Stimulated activated CD8-positive, alpha-beta memory T cell treated with anti-CD3 and anti-CD28 coated beads, Interleukin-7, amount 100 ng/mL, for 4 hours (primary cell): ENCODE results near the gene HMG20B.
A peak's percentile ranks its signal among the peaks of the same experiment; 100 is the strongest.

Experiments
- DNase-seq, 2 donors: peaks; one replicate each; pipeline ENCODE4 v3.0.0-alpha.2; 2020; ENCODE audit warnings: low read depth in 2 of 2

HMG20B gene

DNA sequence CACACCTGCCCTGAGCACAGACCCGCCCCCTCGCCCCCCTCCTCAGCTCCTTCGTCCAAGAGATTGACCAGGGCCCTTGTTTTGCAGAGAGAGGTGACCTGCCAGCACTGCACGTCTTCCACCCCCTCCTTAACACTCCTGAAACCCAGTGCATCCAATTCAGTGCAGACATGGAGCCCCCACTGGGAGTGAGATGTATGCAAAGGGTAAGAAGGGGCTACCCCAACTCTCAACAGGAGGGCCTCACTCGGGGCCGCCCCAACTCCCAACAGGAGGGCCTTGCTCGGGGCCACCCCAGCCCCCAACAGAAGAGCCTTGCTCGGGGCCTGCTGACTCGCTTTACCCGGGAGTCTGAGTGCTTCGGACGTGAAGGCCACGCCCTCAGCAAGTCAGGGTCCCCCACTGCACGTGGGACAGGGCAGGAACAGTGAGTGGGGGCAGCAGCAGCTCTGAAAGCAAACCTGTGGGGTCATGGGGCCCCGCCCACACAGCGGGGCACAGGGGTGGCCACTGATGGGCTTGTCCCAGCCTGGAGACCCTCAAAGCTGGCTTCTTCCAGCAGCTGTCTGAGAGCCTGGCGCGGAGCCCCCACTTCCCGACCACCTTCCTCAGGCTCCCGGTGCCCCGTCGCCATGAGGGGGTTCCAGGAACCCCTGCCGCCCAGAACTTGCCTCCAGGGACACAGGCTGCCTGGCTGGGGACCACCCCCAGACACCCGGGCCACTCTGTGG is 48.2 kb downstream of the HMG20B start:
- DNase-seq: no peak

DNA sequence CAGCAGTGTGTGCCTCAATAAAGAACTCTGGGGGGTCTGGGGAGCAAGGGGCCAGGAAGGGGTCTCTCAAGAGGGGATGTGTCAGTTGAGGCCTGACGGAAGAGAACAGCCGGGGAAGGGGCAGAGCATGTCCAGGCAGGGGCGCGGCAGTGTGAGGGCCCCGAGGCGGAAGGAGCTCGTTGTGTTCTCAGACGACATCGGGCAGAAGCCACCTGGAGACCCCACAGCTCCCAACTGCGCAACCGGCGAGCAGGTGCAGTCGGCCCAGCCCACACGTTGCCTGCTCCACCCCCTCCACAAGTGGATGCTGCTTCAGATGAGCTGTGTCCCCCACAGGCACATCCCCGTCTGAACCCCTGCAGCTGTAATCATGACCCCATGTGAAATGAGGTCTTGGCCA is 48.9 kb downstream of the HMG20B start:
- no peak for DNase-seq

DNA sequence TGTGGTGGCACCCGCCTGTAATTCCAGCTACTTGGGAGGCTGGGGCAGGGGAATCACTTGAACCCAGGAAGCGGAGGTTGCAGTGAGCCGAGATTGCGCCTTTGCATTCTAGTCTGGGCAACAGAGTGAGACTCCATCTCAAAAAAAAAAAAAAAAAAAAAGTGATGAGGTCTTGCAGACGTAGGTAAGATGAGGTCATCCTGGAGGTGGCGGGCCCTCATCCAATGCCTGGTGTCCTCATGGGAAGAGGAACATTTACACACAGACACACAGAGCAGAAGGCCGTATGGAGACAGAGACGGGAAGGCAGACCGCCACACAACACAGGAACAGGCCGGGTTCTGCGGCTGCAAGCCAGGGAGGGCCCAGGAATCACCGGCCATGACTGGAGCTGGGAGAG is 49.5 kb downstream of the HMG20B start:
- no peak for DNase-seq

DNA sequence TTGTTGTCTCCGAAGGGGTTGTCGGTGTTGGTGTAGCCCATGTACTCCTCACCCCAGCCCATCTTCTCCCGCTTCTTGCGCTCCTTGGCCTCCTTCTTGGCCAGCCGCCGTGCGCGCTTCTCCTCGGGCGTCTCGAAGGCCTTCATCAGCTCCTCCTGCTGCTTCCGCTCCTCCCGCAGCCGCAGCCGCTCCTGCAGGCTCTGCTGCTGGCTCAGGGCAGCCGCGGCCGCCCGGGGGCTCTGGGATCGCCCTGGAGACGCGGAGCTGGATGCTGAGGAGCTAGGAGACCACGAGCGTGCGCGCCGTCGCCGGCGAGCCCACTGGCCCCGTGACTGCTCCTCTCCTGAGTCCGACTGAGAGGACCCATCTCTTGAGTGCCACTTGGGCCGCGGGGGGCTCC is 51.0 kb downstream of the HMG20B start:
- no peak for DNase-seq

DNA sequence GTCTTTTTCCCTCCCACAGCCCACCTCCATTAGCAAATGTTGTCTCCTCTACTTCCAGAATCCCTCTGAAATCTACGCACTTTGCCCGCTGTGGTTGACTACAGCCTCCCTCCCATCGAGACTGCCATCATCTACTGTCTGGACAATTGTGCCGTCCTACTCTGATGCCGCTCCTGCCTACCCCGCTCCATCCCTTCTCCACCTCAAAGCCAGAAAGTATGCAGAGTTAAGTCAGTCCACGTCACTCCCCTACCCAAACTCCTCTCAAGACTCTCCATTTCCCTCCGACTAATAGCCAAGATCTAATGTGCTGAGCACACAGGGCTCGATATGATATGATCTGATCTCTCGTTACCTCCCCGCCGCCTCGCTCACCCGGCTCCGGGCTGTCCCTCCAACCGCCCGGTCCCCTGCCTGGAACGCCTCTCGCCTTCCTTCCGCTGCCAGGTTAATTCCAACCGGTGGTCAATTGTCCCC is 53.3 kb downstream of the HMG20B start:
- DNase-seq: no peak

DNA sequence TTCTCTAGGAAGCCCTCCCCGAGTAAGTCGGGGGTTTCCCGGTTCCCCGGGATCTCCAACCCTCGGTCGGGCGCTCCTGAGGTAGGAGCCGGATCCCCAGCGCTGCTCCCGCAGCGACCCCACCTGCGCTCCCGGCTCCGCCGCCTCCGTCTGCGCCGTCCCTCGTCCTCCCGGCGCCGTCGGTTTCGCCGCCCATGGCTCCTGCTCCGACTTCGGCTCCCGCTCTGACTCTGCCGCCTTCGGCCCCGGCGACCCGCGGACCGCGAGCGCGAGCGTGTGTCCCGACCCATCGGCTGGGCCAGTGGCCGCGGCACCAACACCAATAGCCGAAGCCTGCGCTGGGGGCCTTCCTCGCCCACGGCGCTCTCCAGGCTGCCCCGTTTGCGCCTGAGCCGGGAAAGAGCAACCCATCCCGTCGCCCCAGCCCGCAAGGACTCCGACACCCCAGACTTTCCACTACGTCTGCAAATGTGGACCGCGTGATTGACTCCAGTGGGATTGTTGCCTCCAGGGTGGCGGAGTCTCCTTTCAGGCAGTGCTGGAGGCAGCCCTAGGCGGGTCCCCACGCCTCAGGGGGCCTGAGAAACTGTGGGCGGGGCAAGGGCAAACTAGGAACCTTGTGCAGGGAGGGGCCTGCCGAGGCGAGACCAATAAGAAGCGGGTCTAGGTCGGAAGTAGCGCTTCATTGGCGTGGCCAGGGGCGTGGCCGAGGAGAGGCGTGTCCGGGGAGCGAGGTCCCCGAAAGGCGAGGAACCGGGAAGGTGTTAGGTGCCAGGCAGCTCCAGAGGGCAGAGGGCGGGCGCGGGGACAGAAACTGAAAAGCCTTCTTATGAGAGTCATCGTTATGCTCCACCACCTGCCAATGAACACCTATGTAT is 54.0 kb downstream of the HMG20B start, which contains the start of gene CACTIN:
CACTIN (minus strand) TSS at position 318 of the 878 bp plus-strand sequence; CDS start at position 290, 28 bp downstream.
- peak; percentile 97 to 98 for DNase-seq

DNA sequence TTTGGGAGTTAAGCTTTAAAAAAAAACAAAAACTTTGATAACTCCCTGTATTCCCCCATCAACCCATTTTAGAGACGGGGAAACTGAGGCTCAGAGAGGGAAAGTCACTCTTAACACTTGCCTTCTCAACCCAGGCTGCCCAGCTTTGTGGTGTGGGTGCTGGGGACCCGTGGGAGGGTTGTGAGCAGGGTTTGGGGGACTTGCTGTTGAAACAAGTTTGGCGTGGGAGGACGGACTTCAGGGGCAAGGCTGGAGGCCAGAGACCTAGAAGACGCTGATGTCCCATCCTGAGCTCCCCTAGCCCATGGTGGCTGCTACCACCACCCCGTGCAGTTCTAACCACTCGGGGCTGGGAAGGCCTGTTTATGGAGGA is 54.6 kb downstream of the HMG20B start:
- DNase-seq: no peak
